Muscle of arm (tissue), 12 donors: Measurements from ENCODE around the gene HMCN2. TPM values are rescaled to one million over a fixed set of nuclear protein-coding genes. Genes with fewer than 3 reads are reported as not detected.

Source experiments
- DNase-seq: peaks from one replicate; pipeline ENCODE4 v3.0.0-alpha.2; 2013
- polyA plus RNA-seq, 12 donors: library from polyadenylated mRNA; unstranded; fragments of 120-200 nt; gene quantifications; one replicate each; pipeline ENCODE4 v1.2.1, GENCODE V29; 2013; ENCODE audit not compliant: insufficient read length in 12 of 12

HMCN2 gene
- polyA plus RNA-seq, 12 donors, result 4.8 to 19.1 (median 8.6) TPM; not detected in 1

DNA sequence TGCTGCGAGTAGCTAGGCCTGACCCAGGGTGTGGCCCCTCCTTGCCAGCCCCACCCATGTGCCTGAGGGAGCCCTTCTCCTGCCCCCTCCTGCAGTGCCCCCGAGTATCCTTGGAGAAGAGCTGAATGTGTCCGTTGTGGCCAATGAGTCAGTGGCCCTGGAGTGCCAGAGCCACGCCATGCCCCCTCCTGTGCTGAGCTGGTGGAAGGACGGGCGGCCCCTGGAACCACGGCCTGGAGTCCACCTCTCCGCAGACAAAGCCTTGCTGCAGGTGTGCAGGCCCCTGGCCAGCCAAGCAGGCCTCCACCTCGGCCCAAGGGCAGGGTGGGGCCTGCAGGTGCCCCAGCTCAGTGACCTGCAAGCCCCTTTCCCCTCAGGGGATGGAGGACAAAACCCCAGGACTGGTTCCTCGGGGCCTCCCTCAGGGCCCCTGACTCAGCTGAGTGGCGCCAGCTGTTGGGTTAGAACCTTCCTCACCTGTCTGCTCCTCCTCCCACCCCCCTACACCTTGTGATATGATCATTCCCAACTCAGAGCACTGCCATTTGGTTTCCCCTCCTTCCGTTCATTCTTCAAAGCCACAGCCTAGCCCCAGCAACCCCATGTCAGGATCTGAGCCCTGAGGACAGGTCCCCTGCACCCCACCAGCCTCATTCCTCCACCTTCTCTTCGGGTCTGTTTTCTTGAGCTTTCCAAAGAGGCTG, 99.2 kb downstream of the HMCN2 start:
- DNase-seq, result no peak

DNA sequence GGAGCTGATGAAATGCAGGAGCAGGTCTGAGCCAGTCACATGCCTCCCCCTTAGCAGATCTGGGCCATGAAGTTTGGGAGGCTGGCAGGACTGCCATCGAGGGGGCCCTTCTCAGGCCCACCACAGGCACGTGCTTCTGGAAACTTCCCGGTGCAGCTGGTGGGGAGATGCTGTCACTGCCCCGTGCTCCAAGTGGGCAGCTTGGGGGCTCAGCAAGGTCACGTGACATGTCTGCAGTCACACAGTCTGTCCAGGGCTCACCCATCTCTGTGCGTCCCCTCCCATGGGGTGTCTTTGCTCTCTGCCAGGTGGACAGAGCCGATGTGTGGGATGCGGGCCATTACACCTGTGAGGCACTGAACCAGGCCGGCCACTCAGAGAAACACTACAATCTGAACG, 99.8 kb downstream of the HMCN2 start:
- no peak for DNase-seq

DNA sequence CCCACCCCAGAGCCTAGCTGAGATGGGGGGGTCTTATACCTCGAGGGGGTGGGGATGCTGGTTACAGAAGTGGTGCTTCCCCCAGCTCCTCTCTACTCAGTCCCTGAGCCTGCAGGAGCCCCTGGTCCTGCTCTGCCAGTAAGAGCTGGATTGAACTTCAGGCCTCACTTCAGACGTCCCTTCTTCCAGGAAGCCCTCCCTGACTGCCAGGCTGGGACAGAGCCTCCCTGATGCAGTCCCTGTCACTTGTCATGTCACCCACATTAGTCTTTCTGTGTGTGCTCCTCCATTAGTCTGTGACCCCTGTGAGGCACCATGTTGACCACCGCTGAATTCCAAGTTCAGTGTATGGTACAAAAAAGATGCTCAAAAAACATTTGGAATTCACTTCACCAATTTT, 100.5 kb downstream of the HMCN2 start:
- no peak for DNase-seq

DNA sequence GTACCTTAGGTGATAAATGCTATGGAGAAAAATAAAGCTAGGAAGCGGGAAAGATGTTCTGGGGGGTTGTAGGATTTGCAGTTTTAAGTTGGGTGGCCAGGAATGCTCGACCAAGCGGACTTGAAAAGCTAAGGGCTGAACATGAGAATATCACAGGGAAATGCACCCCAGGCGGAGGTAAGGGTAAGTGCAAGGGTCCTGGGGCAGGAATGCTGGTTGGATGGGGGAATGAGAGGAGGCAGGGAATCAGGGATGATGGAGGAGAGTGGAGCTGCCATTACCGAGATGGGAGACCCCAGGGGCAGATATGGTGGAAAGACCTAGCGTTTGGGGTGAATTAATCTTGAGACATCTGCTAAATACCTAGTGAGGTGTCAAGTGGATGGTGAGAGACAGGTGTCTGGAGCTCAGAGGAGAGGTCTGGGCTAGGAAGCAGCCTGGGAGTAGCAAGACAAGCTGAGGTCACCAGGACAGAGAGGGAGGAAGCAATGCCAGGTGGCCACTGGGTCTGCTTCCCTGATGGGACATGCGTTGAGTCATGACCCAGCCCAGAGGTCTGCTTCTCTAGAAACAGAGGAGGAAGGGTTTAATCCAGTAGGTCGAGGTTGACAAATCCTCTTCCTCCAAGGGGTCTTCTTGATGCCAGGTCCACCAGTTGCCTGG, 101.5 kb downstream of the HMCN2 start:
- no peak for DNase-seq

DNA sequence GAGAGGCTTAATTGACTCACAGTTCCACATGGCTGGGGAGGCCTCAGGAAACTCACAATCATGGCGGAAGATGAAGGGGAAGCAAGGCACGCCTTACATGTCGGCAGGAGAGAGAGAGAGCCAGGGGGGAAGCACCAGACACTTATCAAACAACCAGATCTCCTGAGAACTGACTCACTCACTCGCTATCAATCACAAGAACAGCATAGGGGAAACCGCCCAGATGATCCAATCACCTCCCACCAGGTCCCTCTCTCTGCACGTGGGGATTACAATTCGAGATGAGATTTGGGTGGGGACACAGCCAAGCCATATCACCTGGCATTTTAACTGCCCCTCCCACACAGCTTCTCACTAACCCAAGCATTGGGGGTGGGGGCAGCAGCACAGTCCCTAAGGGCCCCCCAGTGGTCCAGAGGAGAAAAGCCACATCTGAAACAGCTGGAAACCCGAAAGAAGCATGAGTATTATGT, 103.1 kb downstream of the HMCN2 start:
- no peak for DNase-seq

DNA sequence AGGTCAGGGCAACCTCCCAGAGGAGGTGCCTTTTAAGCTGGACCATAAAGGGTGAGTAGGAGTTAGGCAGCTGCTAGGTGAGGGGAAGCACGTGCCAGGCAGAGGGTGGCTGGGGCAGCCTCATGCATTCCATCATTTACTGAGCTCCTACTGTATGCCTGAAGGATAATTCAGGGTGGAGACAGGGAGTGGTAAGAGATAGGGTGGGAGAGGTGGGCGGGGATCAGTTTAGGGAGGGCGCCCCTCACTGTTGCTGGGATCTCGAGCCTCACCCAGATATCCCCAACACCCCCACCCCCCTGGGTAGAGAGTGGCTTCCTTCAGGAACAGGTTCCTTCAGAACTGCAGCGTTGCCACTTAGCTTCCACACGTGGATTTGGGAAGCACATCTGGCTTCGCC, 104.7 kb downstream of the HMCN2 start:
- DNase-seq, result no peak

DNA sequence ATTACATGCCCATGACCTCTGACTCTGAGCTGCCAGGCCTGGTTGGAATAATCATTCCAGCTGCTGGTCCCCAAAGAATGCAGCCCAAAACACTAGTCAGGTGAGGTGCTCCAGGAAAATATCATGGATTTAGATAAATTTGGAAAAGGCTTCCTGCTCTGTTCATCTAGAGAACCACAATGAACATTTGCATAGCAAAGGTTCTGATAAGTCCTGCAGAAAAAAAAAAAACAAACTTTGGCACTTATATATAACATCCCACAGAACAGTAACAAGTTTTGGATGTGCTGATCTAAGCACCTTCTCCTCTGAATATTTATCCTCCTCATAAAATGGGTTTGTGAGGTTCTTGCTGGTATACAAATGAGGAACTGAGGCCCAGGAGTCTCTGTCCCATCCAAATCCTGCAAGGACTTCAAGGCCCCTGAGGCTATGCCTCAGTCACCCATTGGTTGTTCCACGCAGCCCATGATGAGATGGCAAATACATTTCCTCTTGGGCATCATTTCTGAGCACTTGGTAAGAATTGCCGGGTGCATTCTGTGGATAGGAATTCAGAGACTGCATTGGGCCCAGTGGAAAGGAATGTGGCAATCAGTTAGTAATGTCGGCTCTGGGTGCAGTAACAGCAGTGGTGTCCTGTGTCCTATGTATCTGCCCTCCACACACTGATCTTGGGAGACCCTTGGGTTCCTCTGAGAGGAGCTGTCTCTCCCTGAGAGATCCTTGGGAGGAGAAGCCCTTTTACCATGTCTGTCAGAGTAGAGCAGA, 105.8 kb downstream of the HMCN2 start:
- DNase-seq, result no peak

DNA sequence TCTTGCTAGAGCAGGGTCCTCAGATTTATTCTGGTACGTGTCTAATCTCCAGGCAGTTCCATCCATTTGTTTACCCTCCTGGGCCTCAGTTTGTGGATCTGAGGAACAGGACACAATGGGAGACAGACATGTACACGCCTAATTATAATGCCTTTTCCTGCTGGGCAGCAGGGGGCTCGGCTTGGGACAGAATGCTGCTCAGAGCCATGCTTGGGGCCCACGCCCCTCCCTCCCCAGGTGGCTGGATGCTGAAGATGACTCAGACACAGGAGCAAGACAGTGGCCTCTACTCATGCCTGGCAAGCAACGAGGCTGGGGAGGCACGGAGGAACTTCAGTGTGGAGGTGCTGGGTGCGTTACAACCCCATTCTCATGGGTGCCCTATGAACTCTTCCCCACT, 106.5 kb downstream of the HMCN2 start:
- no peak for DNase-seq

DNA sequence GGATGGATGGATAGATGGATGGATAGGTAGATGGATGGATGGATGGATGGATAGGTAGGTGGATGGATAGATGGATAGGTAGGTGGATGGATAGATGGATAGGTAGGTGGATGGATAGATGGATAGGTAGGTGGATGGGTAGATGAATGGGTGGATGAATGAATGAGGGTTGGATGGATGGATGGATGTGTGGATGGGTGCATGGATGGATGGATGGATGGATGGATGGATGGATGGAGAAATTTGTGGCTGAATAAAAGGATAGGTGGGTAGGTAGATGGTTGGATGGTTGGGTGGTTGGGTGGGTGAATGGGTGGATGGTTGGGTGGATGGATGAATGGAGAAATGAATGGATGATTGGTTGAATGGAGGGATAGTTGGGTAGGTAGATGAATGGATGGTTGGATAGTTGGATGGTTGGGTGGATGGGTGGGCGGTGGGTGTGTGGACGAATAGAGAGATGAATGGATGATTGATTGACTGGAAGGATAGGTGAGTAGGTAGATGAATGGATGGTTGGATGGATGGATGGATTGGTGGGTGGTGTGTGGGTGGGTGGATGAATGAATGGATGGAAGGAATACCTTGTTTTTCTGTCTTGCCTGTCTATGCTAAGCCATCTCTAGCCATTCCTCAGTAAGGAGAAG, 108.2 kb downstream of the HMCN2 start:
- DNase-seq, result no peak

DNA sequence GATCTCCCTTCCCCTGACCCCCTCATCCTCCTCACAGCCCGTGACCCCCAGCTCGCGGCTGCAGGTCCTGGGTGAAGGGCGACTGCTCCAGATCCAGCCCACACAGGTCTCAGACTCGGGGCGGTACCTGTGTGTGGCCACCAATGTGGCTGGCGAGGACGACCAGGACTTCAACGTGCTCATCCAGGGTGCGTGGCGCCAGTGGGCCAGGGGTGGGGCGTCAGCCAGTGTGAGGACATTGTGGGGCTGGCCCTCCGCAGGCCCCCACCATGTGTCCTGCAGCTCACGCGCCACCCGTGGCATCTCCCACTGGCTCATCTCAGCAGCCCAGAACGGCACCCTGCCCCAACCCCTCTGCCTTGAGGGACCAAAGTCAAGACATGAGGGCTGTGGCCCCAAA, 112.1 kb downstream of the HMCN2 start:
- DNase-seq, result no peak

DNA sequence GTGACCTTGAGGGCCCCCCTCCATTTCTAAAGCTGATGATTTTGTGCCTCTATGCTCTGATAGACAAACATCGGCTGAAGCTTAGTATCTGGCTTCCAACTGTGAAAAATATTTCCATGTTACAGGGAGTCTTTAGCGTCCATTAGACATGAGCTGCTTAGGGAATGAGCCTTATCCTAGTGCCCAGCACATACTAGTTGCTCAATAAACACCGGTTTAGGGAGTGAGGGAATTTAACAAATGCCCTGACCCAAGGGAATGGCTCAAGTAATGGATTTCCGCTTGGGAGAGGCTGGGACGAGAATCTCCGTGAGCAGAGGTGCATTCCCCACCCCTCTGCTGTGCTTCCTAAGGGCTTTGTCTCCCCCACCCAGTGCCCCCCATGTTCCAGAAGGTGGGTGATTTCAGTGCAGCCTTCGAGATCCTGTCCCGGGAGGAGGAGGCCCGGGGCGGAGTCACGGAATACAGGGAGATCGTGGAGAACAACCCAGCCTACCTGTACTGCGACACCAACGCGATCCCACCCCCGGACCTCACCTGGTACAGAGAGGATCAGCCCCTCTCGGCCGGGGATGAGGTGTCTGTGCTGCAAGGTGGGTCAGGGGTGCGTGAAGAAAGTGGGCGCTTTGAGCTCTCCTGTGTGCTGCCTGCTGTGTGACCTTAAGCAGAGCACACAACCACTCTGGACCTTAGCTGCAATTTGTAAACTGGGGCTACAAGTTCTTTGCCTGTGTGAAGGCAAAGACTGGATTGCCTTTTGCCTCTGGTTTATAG, 113.5 kb downstream of the HMCN2 start:
- DNase-seq, result no peak

DNA sequence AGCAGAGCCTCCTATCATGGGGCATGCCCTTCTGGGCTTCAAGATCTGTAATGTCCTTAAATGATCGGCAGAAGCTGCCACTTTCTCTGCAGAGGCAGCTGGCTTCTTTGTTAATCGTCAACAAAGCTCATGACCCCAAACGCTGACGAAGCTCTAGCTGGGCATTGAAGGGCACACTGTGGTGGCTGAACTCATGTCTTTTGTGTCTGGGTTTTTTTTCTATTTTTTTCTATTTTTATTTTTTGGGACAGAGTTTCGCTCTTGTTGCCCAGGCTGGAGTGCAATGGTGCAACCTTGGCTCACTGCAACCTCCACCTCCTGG, 114.0 kb downstream of the HMCN2 start:
- no peak for DNase-seq

DNA sequence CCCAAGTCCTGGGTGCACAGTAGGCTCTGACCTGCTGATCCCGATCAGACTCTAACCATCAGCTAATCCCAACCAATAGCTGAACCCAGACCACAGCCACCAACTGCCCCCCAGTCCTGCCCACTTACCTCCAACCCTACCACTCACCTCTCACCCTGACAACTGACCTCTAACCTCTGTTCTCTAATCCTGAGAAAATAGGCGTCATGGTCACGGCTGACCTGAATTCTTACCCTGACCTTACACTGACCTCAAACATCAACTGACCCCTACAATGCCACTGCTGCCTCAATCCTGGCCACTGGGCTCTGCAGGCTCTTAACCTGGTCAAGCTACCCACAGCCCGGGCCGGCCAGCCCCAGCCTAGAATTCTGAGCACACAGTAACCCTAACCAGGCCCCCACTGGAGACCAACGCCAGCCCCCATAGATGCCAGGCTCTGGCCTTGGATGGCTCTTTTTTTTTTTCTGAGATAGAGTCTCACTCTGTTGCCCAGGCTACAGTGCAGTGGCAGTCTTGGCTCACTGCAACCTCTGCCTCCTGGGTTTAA, 115.4 kb downstream of the HMCN2 start:
- no peak for DNase-seq

DNA sequence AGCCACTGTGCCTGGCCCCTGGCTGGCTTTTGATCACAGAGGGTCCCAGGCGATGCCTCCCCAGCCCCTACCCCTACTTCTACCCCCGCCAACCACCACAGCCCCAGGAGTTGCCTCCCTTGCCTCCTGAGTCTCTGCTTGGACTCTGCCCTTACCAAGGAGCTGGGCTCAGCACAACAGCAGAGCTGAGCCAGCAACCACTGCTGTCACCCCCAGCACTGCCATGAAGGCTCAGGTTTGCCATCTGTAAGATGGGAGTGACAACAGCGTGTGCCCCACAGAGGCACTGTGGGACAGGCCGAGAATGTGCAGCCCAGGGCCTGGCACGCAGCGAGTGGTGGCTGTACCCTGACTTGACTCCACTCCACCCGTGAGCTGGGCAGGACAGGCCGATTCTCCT, 116.1 kb downstream of the HMCN2 start:
- DNase-seq, result no peak

DNA sequence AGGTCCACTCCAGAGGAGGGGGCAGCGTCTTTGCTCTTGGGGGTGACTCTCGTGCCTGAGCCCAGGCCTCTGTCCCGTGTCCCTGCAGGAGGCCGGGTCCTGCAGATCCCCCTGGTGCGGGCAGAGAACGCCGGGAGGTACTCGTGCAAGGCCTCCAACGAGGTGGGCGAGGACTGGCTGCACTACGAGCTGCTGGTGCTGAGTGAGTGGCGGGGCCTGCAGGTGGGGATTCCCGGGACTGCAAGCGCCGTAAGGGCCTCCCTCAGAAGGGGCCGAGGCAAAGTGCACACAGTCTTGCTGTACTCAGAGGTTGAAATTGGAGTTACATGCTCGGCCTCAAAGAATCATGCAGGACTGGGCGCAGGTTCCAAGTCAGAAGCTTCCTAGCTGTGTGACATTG, 116.5 kb downstream of the HMCN2 start:
- DNase-seq, result no peak

DNA sequence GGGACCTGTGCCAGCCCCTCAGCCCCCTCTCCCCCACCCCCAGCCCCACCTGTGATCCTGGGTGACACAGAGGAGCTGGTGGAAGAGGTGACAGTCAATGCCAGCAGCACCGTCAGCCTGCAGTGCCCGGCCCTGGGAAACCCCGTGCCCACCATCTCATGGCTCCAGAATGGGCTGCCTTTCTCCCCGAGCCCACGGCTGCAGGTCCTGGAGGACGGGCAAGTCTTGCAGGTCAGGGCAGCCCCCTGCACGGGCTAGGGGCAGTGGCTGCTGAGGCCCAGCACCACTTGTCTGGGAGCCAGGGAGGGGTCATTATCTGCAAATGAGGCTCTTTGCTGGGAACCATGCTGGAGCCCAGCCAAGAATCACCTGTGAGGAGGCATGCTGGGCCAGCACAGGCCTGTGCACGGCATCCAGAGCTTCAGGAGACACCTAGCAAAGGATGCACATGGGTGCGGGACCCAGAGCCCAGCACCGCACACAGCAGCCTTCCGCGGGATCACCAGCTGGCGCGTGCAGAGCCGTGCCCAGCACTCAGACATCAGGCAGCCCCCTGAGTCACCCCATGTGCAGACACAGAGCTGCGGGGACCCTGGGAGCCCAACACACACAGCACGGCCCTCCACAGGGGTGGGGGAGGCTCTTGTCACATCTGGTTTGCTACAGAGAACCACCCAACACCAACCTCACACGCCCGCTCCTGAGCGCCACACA, 117.2 kb downstream of the HMCN2 start:
- DNase-seq, result no peak

DNA sequence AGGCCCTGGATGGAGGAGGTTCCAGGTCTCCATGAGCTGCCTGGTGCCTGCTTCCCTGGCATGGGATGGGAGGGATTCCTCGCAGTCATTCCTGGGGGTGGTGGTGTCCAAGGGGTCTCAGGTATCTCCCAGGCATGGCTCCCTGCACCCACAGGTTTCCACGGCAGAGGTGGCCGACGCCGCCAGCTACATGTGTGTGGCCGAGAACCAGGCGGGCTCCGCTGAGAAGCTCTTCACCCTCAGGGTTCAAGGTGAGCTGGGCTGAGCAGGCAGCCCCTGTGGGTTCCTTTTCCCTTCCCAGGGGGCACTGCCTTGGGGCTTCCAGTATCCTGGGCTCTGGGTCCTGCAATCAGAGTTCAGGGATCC, 117.8 kb downstream of the HMCN2 start:
- DNase-seq, result no peak

DNA sequence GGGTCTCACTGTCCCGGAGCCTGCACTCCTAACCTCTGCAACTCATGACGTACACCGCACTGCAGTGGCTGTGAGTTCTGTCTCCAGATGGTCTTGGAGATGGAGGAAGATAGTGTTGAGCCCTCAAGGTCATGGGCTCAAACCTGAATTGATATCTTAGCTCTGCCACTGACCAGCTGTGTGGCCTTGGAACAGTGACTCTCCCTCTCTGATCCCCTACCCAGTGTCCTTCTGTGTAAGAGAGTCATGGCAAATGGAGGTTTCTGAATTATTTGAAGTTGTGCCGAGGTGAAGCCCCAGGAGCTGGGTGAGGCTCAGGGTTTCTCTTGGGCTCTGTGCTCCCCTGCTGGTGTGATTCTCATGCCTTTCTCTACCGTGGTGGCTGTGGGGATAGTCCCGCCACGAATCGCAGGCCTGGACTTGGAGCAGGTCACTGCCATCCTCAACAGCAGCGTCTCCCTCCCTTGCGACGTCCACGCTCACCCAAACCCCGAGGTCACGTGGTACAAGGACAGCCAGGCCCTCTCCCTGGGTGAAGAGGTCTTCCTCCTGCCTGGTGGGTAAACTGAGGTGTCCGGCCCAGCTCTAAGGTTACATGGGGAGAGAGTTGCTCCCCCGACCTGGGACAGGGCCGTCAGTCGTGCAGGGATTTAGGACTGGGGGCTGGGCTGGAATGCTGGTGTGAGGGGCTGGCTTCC, 118.6 kb downstream of the HMCN2 start:
- DNase-seq, result no peak

DNA sequence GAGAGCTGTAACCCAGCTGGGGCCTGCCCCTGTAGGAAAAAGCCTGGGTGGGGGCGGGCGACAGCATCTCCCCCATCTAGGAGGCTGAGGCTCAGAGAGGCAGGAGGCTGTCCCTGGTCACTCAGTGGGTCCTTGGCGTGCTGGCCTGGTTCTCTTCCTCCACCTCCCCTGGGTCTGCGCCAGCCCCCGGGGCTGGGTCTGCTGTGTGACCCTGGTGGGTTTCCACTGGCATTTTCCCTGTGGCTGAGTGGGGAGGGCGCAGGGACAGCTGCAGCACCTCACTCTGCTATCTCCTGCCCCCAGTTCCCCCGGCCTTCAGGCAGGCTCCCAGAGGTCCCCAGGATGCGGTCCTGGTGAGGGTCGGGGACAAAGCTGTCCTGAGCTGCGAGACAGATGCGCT, 119.7 kb downstream of the HMCN2 start:
- no peak for DNase-seq

DNA sequence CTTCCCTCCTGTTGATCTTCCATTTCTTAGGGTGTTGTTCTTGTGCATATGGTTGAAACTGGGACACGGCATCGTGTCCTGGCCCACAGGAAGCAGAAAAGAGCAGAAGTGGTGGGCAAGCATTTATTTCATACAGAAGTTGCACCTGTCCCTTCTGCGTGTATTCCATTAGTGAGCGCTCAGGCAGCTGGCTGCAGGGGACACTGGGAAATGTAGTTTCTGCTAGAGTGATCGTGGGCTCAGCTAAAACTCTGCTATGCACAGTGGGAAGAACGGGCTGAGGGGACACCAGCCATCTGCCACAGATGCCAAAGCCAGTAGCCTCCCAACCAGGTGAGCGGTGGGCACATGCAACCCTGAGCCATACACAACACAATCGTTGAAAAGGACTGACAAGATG, 121.8 kb downstream of the HMCN2 start:
- DNase-seq, result no peak
